GM21825 (cell line): ENCODE results near the gene PCDH9.

Source experiments
- ATAC-seq: cut with Tn5 transposase; IDR thresholded peaks from one replicate; pipeline ENCODE4 v1.9.1; 2021; ENCODE audit warnings: mild to moderate bottlenecking, moderate library complexity; ENCODE audit not compliant: unreplicated experiment

The PCDH9 gene

GRCh38 chr13:66689628-66690027, 540.5 kb downstream of the PCDH9 start:
- ATAC-seq, result no peak

- no peak for ATAC-seq
Measured at GRCh38 chr13:66689037-66689619, 541.0 kb downstream of the PCDH9 start.

GRCh38 chr13:66681403-66681802, 548.7 kb downstream of the PCDH9 start:
- no peak for ATAC-seq

GRCh38 chr13:66680031-66680430, 550.1 kb downstream of the PCDH9 start:
- no peak for ATAC-seq

- no peak for ATAC-seq
Measured at GRCh38 chr13:66675620-66676019, 554.5 kb downstream of the PCDH9 start.

- ATAC-seq, result no peak
Measured at GRCh38 chr13:66673401-66673800, 556.7 kb downstream of the PCDH9 start.

GRCh38 chr13:66665991-66666390, 564.1 kb downstream of the PCDH9 start:
- ATAC-seq, result no peak

GRCh38 chr13:66663711-66664110, 566.4 kb downstream of the PCDH9 start:
- ATAC-seq, result no peak

- ATAC-seq, result no peak
Measured at GRCh38 chr13:66663206-66663605, 566.9 kb downstream of the PCDH9 start.

- ATAC-seq, result no peak
Measured at GRCh38 chr13:66661336-66661735, 568.8 kb downstream of the PCDH9 start.

GRCh38 chr13:66660468-66660813, 569.7 kb downstream of the PCDH9 start:
- ATAC-seq, result no peak

- peak; percentile 81 for ATAC-seq
Measured at GRCh38 chr13:66659701-66660467, 570.3 kb downstream of the PCDH9 start.

GRCh38 chr13:66659286-66659685, 570.9 kb downstream of the PCDH9 start:
- no peak for ATAC-seq

GRCh38 chr13:66657165-66657881, 572.8 kb downstream of the PCDH9 start:
- no peak for ATAC-seq

- ATAC-seq, result no peak
Measured at GRCh38 chr13:66655847-66656454, 574.2 kb downstream of the PCDH9 start.

- ATAC-seq, result no peak
Measured at GRCh38 chr13:66644855-66645460, 585.2 kb downstream of the PCDH9 start.

GRCh38 chr13:66640231-66640630, 589.9 kb downstream of the PCDH9 start:
- peak; percentile 49 for ATAC-seq

- no peak for ATAC-seq
Measured at GRCh38 chr13:66639044-66639443, 591.1 kb downstream of the PCDH9 start.

GRCh38 chr13:66635526-66635925, 594.6 kb downstream of the PCDH9 start:
- ATAC-seq, result peak; percentile 58

- ATAC-seq, result no peak
Measured at GRCh38 chr13:66634384-66634783, 595.8 kb downstream of the PCDH9 start.

- no peak for ATAC-seq
Measured at GRCh38 chr13:66627512-66627911, 602.6 kb downstream of the PCDH9 start.
